Epithelial cell of proximal tubule (primary cell): ENCODE results near the gene STAT3. TPM values are rescaled to one million over a fixed set of nuclear protein-coding genes. Genes with fewer than 3 reads are reported as not detected.
A peak's percentile ranks its signal among the peaks of the same experiment; 100 is the strongest.
"Not testable (repeated sequence)": the region's sequence is repeated elsewhere in the genome, so short reads cannot be mapped to it uniquely, and the experiment has no call there.

Source experiments
- DNase-seq: peaks from one replicate; pipeline ENCODE4 v3.0.0-alpha.2; 2011; ENCODE audit warnings: low read depth
- H3K4me3 ChIP-seq: 2 replicates; pipeline ENCODE4 v1.5.1; 2011; ENCODE audit warnings: low read depth, mild to moderate bottlenecking, low read length
- total RNA-seq: library from RNA; depleted of rRNA; stranded (reverse); fragments of >200 nt; gene quantifications from 2 replicates; pipeline ENCODE4 v1.2.3, GENCODE V29; 2015
- TF ChIP-seq, protein P1 (sequence below): conservative IDR thresholded peaks from 2 replicates; pipeline ENCODE4 v1.5.1; 2012; ENCODE audit warnings: low read depth, mild to moderate bottlenecking, low read length

Gene STAT3
- total RNA-seq, 1 donor from 2014 or later: 63.0 TPM

DNA sequence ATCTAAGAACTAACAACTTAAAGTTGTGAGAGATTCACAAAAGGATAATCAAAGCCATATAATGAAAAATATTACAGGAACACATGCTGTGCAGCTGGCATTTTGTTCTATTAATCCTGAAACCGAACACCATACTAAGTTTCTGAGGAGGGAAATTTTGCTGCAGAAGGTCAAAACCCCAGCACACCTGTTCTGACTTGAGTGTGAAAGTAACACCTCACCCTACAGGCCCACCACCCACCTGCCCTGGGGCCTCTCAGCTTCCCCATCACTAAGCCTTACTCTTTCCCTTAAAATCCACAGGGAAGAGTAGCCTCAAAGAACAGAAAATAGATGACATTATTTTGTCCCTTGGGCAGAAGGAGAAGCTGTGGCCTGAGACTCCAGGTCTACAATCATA lies 55.2 kb downstream of the STAT3 start:
- H3K4me3 ChIP-seq: no peak overlapping the region
- TF ChIP-seq, protein P1, sequence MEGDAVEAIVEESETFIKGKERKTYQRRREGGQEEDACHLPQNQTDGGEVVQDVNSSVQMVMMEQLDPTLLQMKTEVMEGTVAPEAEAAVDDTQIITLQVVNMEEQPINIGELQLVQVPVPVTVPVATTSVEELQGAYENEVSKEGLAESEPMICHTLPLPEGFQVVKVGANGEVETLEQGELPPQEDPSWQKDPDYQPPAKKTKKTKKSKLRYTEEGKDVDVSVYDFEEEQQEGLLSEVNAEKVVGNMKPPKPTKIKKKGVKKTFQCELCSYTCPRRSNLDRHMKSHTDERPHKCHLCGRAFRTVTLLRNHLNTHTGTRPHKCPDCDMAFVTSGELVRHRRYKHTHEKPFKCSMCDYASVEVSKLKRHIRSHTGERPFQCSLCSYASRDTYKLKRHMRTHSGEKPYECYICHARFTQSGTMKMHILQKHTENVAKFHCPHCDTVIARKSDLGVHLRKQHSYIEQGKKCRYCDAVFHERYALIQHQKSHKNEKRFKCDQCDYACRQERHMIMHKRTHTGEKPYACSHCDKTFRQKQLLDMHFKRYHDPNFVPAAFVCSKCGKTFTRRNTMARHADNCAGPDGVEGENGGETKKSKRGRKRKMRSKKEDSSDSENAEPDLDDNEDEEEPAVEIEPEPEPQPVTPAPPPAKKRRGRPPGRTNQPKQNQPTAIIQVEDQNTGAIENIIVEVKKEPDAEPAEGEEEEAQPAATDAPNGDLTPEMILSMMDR: no peak

DNA sequence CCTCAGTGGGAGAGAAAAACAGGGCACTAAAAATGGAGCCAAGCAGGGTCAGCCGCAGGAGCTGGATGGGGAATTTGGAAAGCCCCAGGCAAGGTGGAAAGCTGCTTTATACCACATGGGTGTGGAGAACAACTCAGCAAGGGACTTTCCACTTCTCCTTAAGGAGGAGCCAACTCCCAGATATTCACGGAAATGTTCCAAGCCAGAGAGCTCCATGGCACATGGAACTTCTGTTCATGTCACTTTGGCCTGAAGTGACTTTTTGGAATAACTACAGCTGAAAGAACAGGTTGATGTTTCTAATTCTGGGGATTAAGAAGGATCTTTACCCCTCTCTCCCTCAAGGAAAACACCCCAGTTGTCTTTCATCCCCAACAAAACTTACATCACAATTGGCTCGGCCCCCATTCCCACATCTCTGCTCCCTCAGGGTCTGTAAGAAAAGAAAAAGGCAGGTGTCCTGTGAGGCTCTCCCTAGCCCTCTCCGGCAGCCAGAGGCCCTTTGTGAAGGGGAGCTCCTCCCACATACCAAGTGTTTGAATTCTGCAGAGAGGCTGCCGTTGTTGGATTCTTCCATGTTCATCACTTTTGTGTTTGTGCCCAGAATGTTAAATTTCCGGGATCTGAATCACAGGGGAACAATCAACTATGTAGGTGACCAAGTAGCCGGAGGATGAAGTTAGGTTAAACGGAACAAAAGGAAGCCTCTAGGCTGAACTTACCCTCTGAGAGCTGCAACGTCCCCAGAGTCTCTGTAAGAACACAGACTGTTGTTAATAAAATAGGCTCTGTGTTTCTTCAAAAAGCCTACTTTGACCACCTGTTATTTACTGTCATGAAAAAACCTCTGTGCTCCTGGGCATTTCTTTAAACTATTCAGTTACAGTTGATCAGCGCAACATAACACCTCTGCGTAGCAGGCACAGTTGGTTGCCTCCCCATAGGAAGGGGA lies 58.9 kb downstream of the STAT3 start:
- DNase-seq: peak; percentile 69
- TF ChIP-seq, protein P1: no peak
- no peak overlapping the region for H3K4me3 ChIP-seq

More for the DNA sequence above, 55.2 kb downstream of the STAT3 start:
- DNase-seq: no peak

DNA sequence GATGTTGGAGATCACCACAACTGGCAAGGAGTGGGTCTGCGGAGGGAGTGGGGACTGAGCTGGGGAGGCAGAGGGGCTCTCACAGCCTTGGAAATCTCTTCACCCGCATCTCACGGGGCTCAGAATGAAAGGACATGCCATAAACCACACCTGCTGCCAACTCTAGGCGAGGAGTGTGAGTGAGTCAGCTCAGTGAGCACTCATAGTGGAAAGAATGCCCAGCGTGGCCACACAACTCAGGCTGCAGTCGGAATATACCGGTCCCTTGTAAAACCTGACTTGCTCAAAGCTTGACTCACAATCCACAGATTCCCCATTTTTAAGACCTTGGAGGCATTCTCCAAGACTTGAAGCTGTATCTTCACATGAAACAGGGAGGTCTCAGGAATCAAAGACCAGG lies 63.2 kb downstream of the STAT3 start:
- TF ChIP-seq, protein P1: peak; percentile 14
- peak; percentile 64 for DNase-seq

DNA sequence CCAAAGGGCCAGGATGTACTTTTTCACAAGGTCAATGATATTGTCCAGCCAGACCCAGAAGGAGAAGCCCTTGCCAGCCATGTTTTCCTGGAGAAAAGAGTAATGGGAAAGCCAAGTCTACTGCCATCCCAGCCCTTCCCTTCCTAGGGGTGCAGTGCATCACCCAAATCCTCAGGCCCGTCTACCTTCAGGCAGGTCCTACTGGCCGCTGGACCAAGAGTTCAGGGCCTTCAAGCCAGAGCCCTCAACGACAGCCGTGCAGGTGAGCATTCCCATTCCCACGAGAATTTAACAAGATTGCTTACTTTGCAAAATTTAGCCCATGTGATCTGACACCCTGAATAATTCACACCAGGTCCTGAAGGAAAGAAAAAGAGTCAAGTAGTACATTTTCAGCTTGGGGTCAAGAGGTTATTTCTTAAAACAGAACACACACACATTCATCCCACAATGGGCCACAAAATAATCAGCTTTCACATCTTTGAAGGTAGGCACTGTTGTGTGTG lies 64.9 kb downstream of the STAT3 start:
- no peak overlapping the region for H3K4me3 ChIP-seq
- TF ChIP-seq, protein P1: no peak
- DNase-seq: no peak

More for the DNA sequence above, 63.2 kb downstream of the STAT3 start:
- no peak overlapping the region for H3K4me3 ChIP-seq

DNA sequence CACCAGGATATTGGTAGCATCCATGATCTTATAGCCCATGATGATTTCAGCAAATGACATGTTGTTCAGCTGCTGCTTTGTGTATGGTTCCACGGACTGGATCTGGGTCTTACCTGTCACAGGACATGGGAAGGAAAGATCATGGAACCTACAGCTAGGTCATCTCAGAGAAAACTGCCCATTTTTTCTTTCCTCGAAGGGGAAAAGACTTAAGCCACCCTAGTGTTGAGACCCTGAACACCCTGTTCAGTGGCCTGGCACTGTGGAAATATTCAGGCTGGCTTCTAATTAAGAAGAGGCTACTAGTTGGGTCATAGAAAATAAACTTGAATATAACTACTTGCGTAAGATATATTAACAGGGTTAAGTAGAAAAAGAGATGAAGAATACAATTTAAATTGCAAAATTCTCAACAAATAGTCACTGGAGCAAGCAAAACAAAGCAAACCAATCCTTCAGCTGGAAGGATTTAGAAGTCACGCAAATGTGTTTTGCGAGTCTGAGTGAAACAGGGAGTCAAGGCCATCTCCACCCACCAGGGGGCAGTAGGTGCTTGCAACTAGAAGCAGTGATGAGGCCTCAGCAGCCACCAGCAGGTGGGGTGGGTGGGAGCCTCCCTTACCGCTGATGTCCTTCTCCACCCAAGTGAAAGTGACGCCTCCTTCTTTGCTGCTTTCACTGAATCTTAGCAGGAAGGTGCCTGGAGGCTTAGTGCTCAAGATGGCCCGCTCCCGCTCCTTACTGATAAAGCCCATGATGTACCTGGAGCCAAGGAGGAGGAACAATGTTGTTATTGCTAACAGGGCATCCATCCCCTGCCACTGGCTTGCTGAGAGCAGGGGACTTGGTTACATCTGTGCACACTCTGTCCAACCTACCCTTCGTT lies 65.6 kb downstream of the STAT3 start:
- TF ChIP-seq, protein P1: peak; percentile 99
- H3K4me3 ChIP-seq: no peak overlapping the region
- no peak for DNase-seq

DNA sequence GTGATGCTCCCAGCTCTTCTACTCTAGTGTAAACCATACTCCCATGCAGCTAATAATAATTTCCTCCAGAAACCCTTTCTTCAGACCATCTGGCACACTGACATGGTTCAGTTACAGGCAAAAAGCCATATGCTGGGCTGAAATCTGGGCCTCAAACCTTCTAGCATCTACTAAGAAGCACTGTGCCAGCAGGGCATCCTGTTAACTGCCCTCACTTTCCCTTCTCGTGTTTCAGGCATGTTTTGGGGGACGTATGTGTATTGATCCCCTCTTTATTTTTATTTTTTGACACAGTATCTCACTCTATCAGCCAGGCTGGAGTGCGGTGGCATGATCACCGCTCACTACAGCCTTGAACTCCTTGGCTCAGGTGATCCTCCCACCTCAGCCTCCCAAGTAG lies 66.7 kb downstream of the STAT3 start:
- TF ChIP-seq, protein P1: no peak

DNA sequence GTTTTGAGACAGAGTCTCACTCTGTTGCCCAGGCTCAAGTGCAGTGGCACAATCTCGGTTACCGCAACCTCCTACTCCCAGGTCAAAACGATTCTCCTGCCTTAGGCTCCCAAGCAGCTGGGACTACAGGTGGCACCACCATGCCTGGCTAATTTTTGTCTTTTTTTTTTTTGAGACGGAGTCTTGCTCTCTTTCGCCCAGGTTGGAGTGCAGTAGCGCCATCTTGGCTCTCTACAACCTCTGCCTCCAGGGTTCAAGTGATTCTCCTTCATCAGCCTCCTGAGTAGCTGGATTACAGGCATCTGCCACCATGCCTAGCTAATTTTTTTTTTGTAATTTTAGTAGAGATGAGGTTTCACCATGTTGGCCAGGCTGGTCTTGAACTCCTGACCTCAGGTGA lies 70.3 kb downstream of the STAT3 start:
- DNase-seq: not testable (repeated sequence)

More for the DNA sequence above, 66.7 kb downstream of the STAT3 start:
- no peak overlapping the region for H3K4me3 ChIP-seq
- no peak for DNase-seq

More for the DNA sequence above, 70.3 kb downstream of the STAT3 start:
- H3K4me3 ChIP-seq: not testable (repeated sequence)
